ENCODE data around the gene ZNF99.

Gene ZNF99

DNA sequence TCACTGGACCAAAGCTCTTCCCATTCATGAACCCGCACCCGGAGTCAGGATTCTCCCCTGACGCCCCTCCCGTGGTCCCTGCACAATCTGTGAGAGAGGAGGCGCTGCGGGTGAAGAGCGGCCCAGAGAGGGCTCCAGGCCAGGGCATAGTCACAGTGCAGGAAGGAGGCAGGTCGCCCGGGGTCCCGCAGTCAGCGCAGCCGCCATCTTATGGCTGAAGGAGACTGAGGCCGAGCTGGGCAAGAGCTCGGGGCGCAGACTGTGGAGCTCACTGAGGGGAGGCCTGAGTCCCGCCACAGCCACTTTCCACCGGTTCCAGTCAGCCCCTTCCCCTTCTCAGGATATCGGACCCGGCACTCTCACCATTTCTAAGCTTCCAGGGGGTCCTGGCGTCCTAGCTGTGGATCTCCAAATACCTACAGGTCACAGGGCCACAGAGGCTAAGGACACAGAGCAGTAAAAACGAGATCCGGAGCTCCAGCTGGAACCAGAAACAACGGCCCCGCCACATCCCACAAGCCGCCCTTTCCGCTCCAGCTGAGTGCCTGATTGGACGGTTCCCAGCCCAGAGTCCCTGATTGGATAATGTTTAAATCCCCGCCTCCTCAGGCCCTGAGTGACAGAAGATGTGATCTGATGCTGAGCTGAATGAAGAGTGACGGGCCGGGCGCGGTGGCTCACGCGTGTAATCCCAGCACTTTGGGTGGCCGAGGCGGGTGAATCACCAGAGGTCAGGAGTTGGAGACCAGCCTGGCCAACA, at the start of gene ZNF99:
ZNF99 (minus strand) TSS at position 501 of the 760 bp plus-strand sequence; CDS start at position 366, 135 bp downstream.
- no peak for DNase-seq (ENCODE audit: low read depth, low spot score)
- H3K4me3 ChIP-seq (ENCODE audit: low read depth, low read length) = no peak within 1 kb of the TSS
- TF ChIP-seq, protein P1, sequence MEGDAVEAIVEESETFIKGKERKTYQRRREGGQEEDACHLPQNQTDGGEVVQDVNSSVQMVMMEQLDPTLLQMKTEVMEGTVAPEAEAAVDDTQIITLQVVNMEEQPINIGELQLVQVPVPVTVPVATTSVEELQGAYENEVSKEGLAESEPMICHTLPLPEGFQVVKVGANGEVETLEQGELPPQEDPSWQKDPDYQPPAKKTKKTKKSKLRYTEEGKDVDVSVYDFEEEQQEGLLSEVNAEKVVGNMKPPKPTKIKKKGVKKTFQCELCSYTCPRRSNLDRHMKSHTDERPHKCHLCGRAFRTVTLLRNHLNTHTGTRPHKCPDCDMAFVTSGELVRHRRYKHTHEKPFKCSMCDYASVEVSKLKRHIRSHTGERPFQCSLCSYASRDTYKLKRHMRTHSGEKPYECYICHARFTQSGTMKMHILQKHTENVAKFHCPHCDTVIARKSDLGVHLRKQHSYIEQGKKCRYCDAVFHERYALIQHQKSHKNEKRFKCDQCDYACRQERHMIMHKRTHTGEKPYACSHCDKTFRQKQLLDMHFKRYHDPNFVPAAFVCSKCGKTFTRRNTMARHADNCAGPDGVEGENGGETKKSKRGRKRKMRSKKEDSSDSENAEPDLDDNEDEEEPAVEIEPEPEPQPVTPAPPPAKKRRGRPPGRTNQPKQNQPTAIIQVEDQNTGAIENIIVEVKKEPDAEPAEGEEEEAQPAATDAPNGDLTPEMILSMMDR (IDR thresholded peaks at IDR 0.05; ENCODE audit: insufficient read depth, low read length, missing control alignments) = no peak
- POLR2A ChIA-PET = no interaction called here
- CTCF ChIA-PET = no interaction called here

DNA sequence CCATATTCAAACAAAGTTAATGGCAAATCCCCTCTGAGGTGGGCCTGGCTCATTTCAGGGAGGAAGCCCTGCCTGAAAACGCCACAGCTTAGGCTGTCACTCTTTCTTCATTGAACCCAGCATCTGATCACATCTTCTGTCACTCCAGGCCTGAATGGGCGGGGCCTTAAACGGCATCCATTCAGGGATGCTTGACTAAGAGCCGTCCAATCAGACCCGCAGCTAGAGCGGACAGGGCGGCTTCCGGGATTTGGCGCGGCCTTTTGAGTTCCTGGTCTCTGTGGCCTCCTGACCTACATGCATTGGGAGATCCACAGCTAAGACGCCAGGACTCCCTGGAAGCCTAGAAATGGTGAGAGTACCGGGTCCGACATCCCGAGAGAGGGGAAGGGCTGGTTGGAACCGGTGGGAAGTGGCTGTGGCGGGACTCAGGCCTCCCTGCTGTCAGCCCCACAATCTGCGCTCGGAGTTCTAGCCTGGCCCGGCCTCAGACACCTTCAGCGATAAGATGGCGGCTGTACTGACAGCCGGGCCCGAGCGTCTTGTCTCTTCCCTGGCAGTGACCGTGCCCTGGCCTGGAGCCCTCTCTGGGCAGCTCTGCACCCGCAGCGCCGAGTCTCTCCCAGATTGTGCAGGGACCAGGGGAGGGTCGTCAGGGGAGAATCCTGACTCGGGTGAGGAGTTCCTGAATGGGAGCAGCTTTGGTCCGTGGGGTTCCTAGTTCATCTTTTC, 48.2 kb upstream of the ZNF99 start, which contains the start of gene ZNF723:
ZNF723 (plus strand) TSS at position 261 of the 732 bp plus-strand sequence; CDS start at position 350, 89 bp downstream.
- POLR2A ChIA-PET = interaction anchor here (0.7 kb wide), 1 partner anchor 536 kb away, joined by 3 read pairs; no protein-coding TSS in a partner anchor
- no peak within 1 kb of the TSS for H3K4me3 ChIP-seq (ENCODE audit: low read depth, low read length)
- CTCF ChIA-PET = no interaction called here
- TF ChIP-seq, protein P1 (IDR thresholded peaks at IDR 0.05; ENCODE audit: insufficient read depth, low read length, missing control alignments) = no peak
- DNase-seq (ENCODE audit: low read depth, low spot score) = no peak

DNA sequence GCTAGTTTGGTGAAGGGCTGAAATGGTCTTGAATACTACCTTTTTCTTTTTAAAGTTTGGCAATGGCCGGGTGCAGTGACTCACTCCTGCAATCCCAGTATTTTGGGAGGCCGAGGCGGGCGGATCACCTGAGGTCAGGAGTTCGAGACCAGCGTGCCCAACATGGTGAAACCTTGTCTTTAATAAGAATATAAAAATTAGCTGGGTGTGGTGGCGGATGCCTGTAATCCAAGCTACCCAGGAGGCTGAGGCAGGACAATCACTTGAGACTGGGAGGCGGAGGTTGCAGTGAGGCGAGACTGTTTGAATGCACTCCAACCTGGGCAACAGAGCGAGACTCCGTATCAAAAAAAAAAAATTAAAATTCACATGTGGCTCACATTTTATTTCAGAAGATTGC, 47.3 kb upstream of the ZNF99 start:
- no peak for DNase-seq (ENCODE audit: low read depth, low spot score)
- CTCF ChIA-PET = no interaction called here
- POLR2A ChIA-PET = interaction anchor here (0.7 kb wide), 1 partner anchor 535 kb away, joined by 3 read pairs; no protein-coding TSS in a partner anchor
- no peak overlapping the region for H3K4me3 ChIP-seq (ENCODE audit: low read depth, low read length)
- TF ChIP-seq, protein P1 (IDR thresholded peaks at IDR 0.05; ENCODE audit: insufficient read depth, low read length, missing control alignments) = no peak

DNA sequence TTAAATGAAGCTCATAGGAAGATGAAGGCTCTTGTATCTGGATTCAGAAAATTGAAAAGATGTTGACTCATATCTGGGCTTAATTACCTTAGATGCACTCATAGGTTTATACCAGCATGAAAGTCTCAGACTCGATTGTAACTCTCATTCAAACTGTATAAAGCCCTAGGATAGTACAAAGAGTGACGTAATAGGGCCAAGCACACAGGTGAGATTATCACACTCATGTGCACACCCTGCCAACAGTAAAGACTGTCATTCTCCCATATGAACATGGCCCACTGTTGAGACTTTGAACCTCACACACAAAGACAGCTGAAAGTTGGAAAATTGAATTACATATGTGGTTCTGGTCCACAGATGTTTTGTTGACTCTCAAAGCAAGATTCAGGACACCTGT, 30.2 kb upstream of the ZNF99 start:
- H3K4me3 ChIP-seq (ENCODE audit: low read depth, low read length) = no peak overlapping the region
- TF ChIP-seq, protein P1 (IDR thresholded peaks at IDR 0.05; ENCODE audit: insufficient read depth, low read length, missing control alignments) = no peak
- no peak for DNase-seq (ENCODE audit: low read depth, low spot score)
- ChIA-PET POLR2A (no interaction called here), CTCF (no interaction called here)

DNA sequence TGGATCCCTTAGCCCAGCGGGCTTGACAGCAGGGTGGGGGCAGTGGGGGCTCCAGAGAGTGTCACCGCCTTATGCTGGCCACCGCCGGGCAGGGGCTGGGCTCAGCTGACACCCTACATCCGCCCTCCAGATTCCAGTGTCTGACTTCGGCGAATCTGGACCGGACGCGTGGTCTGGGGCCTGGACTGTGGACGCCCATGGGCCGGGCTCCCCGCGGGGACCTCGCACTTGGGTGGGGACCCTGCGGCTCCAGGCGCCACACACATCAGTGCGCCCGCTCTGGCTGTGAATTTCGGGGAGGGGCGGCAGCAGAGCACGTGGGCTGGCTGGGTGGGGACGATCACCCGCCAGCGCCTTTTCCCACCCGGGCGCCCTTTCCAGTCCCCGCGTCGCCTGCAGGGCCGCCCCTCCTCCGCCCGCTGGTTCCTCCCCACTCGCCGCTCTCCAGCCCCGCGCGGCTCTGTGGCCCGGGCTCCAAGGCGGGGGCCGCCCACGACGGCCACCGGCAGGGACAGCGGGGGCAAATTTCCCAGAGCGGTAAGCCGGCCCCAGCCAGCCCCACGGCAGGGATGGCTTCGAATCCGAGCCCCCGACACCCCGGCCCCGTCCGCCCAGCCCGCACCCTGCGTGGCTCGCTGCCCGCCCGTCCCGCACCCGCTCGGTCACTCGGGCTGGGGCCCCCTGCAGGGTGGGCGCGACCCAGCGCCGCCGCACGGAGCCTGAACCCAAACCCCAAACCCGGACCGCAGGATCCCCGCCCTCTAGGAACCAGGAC, 23.3 kb upstream of the ZNF99 start:
- DNase-seq (ENCODE audit: low read depth, low spot score) = no peak
- ChIA-PET POLR2A (no interaction called here), CTCF (no interaction called here)
- H3K4me3 ChIP-seq (ENCODE audit: low read depth, low read length) = no peak overlapping the region
- TF ChIP-seq, protein P1 (IDR thresholded peaks at IDR 0.05; ENCODE audit: insufficient read depth, low read length, missing control alignments) = no peak
